GM18511 (cell line): ENCODE data around the gene UQCRC2.
"Not testable (repeated sequence)": the region's sequence is repeated elsewhere in the genome, so short reads cannot be mapped to it uniquely, and the experiment has no call there.

Experiments used
- ATAC-seq: cut with Tn5 transposase; IDR thresholded peaks from one replicate; pipeline ENCODE4 v1.9.1; 2021; ENCODE audit warnings: mild to moderate bottlenecking, moderate library complexity; ENCODE audit not compliant: unreplicated experiment

UQCRC2 gene

GRCh38 chr16:21980032-21980431 is 26.9 kb downstream of the UQCRC2 start:
- ATAC-seq = no peak

- no peak for ATAC-seq
These were observed 28.9 kb downstream of the UQCRC2 start for GRCh38 chr16:21982108-21982507.

- ATAC-seq = no peak
These were observed 30.9 kb downstream of the UQCRC2 start for GRCh38 chr16:21984062-21984461.

DNA sequence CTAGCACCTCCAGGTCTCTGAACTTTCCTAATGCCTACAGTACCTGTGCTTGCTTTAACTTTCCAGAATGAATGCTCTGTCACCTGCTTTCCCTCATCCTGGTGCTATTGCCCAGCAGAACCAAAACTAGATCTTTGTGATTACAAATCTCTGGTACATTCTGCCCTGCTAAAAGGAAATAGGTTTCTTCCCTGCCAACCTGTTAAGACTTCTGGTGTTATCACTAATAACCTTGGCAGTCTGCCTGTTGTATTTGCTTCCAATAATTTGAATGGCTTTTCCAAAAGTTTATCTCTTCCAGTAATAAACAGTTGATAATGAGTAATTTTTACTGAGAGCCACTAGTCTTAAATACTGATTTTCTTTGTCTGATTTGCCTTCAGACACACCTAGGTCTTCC is 32.4 kb downstream of the UQCRC2 start:
- ATAC-seq = no peak

GRCh38 chr16:21986692-21987246 is 33.6 kb downstream of the UQCRC2 start:
- no peak for ATAC-seq

DNA sequence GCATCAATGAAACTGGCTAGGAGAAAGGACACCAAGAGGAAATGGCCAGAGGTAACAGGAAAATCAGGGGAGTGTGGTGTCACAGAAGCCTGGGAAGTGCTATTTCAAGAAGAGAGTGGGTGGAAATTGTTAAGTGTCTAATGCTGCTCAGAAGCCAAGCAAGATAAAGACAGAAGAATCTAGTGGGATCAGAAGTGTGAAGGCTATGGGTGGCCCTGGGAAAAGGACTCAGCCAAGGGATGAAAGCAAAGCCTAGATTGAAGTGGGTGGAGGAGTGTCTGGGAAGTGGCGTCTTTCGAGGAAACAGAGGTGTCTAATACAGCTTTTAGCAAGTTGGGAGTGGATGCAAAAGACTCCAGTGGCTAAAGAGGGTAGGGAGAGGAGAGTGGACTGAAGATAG is 34.3 kb downstream of the UQCRC2 start:
- no peak for ATAC-seq

GRCh38 chr16:21989133-21989532 is 36.0 kb downstream of the UQCRC2 start:
- ATAC-seq = no peak

DNA sequence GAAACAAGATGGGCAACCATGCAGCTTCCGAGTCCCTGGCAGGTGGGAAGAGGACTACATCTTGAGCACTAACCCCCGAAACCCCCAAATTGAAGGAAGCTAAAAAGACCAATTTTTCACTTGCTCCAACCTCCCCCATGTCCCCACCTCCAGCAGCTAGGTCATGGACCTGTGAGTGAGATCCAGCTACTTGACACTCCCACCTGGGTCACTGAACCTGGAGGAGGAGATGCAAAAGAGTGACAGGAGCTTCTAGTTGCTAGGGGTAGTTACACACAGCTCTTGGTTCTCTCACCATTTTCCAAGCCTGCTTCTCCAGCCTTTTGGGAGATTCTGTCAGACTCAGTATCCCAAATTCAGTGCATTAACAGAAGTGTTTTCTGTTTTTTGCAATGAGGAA is 36.6 kb downstream of the UQCRC2 start:
- no peak for ATAC-seq

DNA sequence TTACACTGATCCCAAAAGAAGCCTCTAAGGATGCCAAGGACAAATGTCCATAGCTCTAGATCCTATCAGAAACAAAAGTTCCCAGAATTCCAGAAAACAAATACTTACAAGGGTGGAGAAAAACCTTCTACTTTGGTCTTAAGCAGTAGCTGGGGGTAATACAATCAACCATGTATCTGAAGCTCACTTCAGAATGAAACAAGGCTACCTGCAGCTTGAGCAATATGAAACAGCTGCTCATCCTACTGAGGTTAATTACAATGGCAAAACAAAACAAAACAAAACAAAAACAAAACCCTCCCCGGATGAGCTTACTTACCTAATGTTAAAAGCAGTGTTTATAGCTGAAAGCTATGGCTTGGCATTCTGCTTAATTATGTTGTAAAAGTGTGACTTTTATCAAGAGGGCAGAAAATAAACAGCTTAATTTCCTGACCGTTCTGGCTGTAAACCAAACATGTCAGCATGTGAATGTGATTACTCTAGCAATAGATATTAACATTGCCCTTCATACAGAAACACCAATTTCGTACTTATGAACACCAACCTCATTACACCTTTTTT is 37.3 kb downstream of the UQCRC2 start:
- ATAC-seq = no peak

DNA sequence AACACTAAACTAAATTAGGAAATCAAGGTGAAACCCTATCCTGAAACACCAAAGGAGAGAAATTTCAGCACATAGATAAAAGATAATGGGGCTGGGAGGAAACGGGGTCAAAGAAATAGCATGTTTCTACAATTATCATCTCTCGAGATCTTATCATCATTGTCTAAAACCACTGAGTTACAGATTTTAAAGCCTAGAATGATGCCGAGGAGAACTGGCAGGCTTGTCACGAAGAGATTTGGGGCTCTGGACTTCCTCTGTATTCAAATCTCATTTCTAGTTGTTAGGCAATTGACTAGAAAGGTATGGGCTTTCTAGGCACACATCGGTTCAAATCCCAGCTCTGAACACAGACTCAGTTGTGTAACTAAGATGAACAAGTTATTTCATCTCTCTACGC is 38.5 kb downstream of the UQCRC2 start:
- no peak for ATAC-seq

- no peak for ATAC-seq
These were observed 41.8 kb downstream of the UQCRC2 start for GRCh38 chr16:21994856-21995465.

DNA sequence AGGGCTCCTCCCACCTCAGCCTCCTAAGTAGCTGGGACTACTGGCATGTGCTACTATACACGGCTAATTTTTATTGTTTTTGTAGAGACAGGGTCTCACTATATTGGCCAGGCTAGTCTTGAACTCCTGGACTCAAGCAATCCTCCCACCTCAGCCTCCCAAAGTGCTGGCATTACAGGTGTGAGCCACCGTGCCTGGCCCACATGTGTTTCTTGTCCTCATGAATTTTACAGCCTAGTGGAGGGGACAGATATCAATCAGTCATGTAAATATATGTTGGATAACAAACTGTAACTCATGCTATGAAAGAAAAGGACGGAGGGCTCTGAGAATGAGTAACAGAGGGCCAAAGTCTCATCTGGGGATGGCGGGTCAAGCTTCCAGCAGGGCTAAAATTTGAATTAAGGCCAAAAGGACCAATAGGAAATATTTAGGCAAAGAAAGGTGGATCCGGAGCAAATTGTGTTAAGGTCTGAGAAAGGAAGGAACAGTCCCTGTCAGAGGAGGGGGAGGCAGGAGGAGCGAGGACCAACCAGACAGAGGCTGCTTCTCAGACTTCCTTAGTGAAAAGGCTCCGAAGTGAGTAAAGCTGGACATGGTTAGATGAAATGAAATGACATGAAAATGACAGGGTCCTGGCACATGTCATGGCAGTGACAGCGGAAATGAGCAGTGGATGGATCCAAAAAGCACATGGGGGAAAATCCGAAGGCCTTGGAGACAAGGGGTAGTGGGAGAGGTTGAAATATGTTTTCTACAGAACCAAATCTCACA is 43.9 kb downstream of the UQCRC2 start:
- no peak for ATAC-seq

DNA sequence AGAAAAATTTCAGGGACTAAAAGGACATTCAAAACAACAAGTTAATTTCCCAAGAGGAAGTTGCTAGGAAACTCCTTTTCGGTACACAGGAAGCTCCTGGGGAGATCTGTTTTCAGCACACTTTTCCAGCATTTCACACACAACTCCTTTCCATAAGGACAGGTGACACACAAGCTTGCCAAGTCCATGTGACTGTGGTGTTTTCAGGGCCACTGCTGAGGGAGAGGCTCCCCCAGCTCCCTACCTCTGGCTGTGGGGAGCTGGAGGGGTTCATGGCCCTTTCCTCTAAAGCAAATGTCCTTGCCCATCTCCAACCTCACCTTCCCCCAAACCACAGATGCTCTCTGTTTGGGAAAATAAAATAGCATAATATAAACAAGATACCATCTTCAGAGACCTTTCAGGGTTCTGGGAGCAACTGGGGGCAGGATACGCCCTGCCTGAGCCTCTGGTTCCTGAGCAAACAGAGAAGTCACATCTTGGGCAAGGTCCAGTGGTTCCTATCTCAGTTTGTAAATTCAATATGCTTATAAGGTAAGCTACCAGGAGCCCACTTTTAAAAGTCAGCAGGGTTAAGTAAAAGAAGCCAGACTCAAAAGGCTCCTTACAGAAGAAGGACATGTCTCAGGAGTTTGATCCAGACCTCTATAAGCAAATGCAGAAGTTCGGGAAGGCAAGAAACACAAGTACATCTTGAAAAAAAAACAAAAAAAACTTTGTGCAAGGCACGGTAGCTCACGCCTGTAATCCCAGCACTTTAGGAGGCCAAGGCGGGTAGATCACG is 44.7 kb downstream of the UQCRC2 start:
- ATAC-seq = no peak

DNA sequence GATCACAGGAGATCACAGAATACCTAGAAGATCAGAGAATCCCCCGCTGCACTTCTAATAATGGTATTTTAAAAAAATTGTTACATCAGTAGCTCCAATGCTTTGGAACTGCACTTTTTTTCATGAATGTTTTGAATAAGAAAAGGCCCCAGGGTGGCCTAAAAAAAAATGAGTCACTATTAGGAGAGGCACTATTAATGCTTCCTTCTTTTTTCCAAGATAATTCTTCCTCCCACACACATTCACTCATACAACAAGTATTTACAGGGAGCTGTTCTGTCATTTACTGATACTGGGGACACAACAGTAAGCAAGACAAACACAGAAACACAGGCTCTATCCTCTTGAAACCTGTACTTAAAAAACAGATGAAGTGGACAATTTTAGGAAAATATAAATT is 48.4 kb downstream of the UQCRC2 start:
- no peak for ATAC-seq

DNA sequence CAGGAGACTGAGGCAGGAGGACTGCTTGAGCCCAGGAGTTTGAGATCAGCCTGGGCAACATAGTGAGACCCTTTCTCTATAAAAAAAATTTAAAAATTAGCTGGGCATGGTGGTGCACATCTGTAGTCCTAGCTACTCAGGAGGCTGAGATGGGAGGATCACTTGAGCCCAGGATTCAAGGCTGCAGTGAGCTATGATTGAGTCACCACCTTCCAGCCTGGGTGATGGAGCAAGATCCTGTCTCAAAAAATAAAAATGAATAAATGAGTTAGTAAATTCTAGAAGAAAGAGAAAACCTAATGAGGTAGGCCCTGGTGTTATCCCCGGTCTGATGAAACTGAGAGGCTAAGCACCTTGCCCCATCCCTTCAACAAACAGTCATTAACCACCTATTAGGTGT is 48.9 kb downstream of the UQCRC2 start:
- ATAC-seq = not testable (repeated sequence)

GRCh38 chr16:22003195-22003594 is 50.0 kb downstream of the UQCRC2 start:
- ATAC-seq = no peak

DNA sequence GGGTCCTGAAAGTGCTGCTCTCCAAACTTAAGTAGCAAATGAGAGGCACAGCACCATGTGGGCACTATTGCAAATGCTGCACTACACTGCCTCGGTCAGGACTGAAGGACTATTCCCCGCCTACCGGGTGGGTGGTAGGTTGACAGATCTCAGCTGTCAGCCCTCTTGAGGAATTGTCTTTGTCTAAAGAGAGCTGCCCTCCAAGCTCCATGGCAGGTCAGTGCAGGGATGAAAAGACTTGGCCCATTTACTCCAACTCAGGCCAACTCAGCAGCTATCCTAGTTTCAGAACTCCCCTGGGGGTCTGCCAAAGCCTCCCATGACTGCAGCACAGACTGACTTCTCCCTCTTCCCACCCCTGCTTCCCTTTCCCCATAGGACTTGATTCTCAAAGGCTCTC is 51.2 kb downstream of the UQCRC2 start:
- no peak for ATAC-seq

- ATAC-seq = no peak
These were observed 52.6 kb downstream of the UQCRC2 start for GRCh38 chr16:22005746-22006145.

DNA sequence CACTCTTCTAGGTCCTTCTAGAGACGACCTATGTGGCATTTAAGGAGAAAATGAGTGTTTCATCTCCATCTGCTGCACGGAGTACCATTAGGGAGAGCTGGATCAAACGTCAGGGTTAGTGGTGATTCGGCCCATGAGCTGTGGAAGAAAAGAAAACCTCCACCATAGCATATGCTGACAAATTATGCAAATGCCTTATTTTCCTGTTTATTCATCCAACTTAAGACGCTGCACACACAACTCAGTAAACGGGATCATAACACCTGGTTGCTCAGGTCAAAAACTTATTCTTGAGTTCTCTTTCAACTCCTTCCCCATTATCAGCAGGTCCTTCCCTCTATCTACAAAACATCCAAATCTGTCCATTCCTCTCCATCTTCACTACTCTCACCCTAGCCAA is 53.5 kb downstream of the UQCRC2 start:
- no peak for ATAC-seq

GRCh38 chr16:22007159-22007508 is 54.0 kb downstream of the UQCRC2 start:
- ATAC-seq = no peak

DNA sequence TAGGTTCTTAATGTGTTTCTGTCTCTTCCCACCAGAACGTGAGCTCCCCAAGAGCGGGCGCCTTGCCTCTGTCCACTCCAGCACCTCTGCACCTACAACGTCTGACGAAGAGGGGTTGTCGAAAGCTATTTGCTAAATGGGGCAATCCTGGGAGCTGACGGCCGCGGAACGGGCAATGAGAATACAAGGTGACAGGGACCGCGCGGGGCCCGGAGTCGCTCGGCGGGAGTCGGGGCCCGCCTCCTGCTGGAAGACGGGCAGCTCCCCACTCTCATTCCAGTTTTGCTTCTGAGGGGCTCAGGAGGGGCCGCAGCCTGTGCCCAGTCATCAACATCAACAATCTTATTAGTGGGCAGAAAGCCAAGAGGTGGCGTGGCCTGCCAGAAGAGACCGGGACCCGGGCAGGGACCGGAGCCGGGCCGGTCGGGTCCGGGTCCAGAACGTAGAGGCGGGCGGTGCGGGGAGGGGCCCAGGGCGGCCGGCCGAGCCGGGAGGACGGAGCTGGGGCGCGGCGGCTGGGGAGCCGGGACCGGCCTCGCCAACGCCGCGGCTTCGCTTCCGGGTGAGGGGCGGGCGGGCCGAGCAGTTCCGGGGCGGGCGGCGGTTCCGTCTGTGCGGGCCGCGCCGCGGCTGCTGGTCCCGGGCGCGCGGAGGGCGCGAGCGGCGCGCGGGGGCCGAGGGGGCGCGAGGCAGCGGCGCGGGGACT is 54.5 kb downstream of the UQCRC2 start, which contains the start of gene MOSMO:
TSS of gene MOSMO (plus strand) at position 603 of the 706 bp plus-strand sequence. CDS start 191 bp downstream, outside the sequence.
- peak; percentile 79 for ATAC-seq
